GM04503 (cell line): Measurements from ENCODE around the gene CLEC20A.
"Not testable (repeated sequence)": the region's sequence is repeated elsewhere in the genome, so short reads cannot be mapped to it uniquely, and the experiment has no call there.

Source experiments
- DNase-seq: peaks from one replicate; pipeline ENCODE4 v3.0.0-alpha.2; 2012; ENCODE audit warnings: low read depth

Gene CLEC20A

DNA sequence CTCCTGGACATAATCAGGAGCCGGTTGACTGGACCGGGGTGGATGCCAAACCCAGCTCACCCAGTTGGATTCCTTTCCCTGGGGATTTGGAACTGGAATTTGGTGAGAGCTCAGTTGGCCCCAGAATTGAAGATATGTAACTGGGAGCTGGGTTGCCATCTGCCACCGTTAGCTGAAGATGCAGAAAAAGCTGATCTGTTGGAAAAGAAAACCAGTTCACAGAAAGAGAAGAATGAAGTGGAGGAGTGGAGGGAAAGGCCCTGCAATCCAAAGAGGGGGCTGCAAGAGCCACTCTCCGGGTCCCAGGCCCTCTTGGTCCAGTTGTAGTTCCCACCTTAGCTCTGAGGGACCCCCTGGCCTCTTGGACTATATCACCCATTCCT is 32.2 kb upstream of the CLEC20A start:
- no peak for DNase-seq

DNA sequence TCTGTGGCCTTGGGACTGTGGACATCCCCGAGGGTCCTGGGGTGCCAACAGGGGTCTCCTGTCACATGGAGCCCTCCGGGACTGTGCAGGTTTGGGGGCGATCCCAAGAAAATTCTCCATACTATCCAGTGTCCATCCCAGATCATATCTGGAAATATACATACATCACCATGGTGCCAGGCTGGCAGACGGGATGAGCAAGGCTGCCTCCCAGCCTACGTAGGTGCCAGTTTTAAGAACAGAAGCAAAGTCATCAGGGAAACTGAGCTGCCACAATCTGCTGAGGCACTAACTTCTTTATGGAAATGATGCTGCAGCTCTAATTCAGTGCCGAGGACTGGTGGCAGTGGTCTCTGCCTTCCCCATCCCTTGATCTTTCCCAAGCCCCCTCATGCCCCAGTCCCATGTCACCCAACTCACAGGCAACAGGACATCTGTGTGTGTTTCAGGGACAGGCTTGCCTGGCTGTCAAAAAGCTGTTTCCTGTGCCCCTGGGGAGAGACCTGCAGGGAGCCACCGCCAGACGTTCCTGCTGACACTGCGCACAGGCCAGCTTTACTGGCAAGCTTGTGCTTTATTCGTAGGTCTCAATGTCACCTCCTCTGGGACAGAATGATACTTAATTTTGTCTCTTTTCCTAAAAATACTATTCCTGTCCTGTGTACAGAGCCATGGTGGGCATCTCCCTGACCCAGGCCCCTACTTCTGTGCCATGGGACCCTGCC is 31.6 kb upstream of the CLEC20A start:
- no peak for DNase-seq

DNA sequence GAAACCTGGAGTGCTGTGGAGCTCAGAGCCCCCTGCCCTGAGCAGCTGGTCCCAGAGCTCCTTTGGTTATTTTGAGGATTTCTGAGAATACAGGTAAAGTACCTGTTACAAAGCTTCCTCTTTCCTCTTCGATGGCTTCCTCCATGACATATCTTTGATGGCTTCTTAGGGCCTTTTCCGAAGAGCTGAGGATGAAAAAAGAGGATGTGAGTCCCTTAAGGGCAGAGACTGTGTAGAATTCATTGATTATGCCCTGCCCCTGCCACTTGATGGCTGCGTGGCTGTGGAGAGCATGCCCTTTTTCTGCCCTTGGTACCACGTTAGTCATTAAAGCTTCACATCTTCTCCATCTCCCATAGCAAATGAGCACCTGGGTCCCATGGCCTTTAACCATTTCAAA is 30.4 kb upstream of the CLEC20A start:
- DNase-seq, result no peak

DNA sequence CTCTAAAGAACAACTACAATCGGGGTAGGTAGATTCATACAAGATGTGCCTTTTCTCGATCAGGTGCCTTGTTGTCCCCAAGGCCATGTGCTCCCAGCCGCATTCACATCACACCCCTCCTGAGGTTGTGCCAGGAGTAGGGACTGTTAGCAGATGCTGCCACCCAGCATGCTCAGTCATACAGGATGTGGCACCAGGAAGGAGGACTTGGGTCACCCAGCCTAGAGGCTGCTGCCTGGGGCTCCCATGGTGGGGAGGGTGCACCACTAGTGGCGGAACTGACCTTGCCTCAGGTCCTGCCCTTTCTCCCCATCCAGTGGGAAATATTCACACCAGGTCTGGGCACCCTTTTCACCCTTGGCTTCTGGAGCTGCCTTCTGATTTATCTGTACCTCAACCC is 24.5 kb upstream of the CLEC20A start:
- no peak for DNase-seq

DNA sequence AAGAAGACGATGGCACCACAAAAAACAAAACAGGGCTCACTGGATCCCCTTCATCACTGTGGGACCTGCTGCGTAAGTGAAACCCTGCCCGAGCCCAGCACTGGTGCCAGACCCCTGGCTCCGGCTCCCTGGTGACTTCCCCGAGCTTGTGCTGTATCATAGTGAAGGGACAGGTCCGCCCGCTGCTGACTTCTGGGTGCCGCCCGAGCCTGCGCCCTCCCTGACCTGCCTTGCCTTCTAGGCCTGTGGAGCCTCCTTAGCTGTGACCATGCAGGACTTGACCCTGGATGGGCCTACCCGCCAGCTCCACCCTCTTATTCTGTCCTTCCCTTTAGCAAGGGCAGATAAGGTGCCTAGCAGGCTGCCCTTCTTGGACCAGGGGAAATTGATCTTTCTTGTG is 24.0 kb upstream of the CLEC20A start:
- no peak for DNase-seq

DNA sequence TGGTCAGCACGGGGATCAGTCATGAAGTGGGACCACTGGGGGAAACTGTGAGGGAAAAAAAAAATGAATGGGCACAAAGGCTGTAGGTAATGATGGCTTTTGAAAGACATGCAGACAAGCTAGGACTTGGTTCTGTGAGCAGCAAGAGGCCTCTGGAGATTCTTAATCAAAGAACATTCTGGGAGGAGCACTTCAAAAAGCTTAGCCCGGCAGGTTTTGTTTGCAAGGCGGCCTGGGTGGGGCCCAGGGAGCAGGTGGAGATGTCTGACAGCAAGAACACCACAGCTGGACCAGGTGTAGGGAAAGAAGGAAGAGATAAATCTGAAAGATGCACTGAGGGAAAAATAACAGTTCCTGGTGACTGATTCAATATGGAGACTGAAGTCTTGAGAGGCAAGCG is 22.1 kb upstream of the CLEC20A start:
- no peak for DNase-seq

DNA sequence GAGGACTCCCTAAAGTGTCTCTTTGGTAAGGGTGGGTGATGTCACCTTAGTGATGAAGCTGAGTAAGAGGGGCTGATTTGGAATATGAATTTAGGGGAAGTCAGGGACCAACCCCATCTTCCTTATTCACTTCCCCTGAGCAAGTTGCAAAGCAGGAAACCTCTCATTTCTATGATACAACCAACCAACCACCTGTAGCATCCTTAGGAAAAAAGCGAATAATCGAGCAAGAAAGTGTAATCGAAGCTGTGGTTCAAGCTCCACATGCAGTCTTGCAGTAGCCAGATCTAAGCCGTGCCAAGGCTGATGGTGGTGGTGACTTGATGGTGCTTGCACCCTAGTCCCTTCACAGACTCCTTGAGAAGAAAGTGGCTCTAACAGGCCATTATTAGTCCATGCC is 19.3 kb upstream of the CLEC20A start:
- no peak for DNase-seq

DNA sequence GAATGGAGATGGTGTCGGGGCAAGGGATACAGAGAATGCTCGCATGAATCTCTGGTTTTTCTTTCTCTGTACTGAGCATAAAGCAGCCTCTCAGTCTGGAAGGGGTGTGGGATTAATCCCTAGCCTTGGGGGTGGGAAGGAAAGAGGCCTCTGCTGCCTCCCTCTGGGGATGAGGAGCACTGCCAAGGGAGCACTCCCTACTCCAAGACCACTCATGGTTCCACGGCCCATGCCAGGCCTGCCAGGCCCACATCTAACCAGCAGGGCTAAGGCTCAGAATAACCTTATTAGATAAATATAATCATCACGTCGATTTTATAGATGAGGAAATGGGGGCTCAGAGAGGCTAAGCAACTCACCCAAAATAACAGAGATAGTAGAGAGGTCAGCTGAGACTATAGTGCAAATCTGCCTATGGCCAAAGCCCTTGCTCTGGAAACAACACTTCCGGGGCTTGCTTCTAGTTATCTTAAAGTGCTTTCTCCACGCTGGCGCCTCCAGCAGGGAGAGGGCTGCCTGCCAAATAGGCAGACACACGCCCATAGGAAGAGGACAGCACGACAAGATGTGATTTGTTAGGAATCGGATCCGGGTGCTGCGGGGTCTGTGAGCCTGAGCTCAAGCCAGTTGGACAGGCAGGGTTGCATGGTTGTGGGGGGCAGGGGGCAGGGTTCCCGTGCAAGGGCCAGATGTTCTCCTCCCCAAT is 16.7 kb upstream of the CLEC20A start:
- peak; percentile 19 for DNase-seq

DNA sequence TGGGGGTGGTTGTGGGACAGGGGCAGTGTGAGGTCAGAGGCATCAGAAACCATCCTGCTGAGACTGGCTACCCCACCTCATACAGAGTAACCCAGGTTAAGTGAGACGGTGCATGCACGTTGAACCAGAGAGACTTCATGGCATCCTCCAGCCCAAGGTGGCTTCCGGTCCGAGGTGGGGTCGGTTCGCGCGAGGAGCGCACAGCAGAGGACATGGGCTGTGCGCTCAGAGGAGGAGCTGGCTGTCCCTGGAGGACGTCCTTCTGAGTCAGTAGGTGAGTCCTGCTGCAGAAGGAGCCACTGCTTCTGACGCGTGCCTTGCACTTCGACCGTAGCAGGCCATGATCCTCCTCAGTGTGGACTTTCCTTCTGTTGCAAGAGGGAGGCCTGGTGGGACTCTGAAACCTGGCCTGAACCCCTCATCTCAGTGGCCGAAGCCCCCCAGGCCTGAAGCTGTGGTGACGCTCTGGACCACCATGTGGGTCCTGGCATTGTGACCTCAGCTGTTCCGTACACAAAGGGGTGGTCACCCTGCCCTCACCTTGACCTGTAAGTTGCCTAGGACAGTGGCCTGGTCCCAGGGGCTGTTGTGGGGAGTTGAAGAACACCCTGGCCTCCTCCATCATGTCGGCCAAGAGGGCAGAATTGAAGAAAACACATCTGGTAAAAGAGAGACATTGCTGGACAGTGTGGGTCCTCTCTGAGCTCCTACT is 16.0 kb upstream of the CLEC20A start, which contains the start of gene TEX35:
Gene TEX35, plus strand, starts transcription at position 544 of the 712 bp plus-strand sequence. Its CDS starts 80 bp downstream, at position 624.
- DNase-seq, result no peak

DNA sequence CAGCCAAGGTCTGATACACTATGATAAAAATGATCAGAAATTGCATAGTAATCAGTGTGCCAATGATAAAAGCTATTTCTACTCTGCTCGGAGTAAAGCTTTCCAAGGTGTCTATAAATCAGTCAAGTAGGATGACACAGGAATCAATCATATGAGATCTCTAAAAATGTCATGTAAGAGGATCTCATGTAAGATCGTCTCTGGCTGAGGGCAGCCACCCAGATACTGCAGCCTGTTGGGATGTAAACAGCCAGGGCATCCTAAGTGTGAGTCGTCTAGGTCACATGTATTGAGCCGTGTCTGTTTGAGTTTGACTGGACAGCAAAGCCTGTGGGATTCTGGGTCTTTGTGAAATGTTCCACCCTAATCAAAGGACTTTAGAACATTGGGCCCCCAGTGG is 13.4 kb upstream of the CLEC20A start:
- no peak for DNase-seq

DNA sequence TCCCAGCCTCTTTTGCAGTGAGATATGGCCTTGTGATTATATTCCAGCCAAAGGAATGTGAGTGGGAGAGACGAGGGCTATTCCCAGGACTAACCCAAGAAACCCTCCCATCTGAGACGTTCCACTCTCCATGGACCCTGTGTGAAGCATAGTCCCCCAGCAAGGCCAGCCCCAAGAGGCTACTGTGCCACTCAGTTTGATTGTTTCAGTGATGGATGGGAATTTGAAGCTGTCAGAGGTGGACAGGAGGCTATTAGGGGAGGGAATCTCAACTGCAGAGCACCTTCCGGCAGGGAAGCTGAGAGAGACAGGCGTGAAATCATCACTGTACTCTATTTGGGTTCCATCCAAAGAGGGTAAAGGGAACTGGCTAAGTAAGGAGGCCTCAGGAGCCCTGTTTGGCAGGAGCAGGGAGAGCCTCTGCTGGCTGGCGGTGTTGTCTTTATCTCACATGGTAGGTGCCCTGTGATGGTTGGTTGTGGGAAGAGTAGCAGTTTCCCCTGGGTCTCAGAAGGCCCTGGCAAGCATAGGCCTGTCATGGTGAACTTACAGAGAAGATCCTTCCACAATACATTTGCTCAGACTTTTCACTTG is 12.7 kb upstream of the CLEC20A start:
- no peak for DNase-seq

DNA sequence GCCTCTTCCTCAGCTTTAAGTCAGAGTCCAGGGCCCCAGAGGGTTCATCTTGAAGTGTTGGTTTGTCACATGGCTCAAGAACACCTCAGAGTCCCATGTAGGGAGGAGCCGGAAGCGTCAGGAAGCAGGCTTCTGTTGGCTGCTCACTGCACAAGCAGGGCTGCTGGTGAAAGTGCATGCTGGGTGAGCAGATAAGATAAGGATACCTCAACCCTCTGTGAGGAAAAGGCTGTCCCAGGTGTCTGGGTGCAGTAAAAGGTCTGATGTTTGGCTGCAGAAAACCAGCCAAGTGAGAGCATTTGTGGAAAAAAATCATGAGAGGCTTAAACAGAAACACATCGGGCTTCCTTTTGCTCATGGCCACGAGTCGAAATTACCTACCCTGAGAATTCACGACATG is 9.9 kb upstream of the CLEC20A start:
- DNase-seq, result no peak

DNA sequence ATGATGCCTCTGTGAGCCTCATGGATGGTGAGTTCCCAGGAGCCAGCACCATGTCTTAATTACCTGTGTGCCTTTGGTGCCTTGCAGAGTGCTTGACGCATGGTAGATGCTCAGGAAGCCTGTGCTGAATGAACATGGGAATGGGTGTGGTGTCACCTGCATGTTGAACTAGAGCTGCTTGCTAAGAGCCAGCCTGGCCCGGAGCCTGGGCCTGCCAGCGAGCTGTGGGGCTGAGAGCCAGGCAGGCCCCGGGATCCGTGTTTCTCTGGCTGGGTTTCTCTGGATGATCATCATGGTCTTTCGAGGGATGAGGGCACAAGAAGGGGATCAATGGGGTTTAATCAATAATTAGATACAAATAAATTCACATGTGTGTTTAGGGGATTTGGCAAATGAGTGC is 9.4 kb upstream of the CLEC20A start:
- no peak for DNase-seq

DNA sequence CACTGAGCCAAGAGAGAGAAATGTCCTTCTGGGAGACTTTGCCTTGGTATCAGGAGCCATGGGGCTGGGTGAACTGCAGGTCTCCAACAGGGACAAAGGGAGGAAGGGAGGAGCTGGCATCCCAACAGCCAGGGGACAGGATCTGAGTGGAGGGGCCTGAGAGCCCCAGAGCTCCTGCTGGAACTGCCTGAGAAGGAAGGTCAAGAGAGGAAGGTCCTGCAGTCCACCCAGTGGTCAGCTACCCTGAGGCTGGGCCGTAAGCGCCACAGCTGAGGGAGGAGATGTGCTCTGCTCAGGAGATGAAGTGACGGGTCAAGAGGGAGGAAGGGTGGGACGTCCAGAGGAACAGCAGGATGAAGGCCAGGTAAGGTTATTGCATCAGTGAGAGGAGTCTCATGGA is 7.5 kb upstream of the CLEC20A start:
- DNase-seq, result no peak

DNA sequence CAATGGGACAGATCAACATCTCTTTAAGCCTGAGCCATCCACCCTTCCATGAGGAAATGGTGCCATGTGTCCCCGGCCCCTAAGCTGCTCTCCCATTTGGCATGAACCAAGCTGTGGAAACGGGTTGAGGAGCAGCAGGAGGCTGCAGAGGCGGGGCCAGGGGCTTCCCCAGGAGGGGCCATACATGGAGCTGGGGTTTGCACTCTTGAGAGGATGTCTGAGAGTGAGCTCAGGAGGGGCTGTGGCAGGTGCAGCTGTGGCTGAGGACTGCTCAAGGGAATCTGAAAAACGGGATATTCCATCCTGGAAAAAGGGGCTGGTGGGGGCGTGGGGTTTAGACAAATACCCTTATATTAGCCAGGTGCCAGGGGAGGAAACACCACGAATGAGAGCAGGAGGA is 7.1 kb upstream of the CLEC20A start:
- DNase-seq, result no peak

DNA sequence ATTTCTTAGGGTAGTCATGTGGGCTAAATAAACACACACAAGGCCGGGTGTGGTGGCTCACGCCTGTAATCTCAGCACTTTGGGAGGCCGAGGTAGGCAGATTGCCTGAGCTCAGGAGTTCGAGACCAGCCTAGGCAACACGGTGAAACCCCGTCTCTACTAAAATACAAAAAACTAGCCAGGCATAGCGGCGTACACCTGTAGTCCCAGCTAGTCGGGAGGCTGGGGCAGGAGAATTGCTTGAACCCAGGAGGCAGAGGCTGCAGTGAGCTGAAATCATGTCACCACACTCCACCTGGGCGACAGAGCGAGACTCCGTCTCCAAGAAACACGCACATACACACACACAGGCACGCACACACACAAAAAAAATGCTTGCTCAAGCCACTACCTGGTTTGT is 6.6 kb upstream of the CLEC20A start:
- not testable (repeated sequence) for DNase-seq

DNA sequence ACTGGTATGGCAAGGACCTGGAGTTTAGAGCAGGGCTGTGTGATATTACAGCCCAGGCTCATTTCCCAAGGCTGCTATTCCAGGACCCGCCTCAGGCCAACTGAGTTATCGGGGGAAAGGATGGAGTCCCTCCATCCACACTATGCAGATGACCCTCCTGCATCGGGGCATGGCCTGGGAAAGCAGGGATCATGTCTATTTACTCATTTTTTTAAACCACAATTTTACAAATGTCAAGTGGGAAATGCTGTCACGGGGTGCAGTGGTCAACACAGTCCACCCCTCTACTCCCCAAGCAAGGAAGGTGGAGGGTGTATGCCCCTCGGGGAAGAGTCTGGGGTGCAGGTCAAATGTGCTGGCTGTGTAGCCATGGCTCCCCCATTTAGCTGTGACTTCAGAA is 6.1 kb upstream of the CLEC20A start:
- no peak for DNase-seq

DNA sequence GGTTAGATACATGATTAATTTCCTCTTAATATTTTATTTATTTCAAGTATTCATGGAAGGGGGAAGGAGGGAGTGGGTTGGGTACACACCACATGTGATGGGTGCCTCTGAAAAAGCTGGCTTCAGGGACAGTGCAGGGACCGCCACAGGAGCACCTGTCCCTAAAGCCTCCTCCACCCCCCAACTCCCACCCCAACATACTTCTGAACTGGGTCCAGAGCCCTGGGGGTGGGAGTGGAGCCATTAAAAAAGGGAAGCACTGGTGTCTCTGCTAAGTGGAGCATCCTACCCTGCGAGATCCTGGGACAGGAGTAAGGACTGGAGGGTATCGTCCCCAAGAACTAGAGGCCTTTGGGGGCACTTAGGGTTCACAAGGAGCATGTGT is 5.6 kb upstream of the CLEC20A start:
- no peak for DNase-seq

DNA sequence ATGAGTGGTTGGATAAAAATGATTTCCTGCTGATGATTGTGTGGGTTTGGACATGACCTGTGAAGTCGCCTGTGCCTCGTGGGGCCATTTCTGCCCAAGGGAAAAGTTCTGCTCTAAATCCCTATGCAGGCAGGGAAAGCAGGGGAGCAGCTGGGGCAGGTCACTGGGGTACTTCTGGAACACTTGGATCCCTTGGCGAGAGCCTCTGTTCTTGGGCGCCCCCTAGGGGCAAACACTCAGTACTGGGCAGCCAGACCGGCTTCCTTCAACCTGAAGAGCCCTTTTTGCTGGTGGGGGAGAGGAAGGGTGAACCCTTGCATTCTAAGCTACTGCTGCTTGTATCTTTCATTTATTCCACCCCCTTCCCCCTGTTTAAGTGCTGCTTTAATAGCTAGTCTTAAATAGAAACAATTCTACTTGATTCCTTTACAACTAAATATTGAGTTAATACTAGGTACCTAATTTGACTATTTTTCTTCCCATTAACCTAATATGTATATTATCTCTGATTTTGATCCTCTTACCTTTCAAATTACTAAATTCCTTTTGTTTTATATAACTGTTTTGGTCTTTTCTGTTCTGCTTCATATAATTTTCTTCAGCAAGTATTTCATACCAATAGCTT is 5.1 kb upstream of the CLEC20A start:
- no peak for DNase-seq

DNA sequence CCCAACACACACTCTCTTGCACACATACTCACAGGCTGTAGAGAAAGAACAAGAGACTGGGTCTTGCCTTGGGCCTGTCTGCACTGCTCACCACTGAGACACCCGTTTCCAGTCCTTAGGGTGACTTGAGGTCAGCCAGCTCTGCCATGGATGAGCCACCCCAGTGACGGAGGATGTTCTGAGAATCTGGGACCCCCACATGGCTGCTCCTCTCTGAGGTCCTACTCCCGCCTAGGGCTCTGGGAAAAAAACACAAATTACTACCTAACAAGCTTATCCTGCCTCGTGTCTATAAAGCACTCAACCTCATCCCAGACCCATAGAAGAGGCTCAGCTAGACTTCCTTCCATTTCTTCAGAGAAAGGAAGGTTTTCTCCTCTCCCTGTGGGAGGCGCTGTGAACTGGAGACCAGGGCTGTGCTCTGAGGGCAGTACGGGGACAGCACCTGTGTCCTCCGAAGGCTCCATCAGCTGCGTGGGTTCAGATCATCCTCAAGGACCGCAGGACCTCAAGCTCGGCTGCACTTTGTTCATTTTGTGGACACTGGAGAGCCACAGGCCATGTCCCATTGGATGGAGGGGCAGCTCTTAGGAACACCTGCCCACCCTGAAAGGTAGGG is 4.3 kb upstream of the CLEC20A start:
- DNase-seq, result no peak

DNA sequence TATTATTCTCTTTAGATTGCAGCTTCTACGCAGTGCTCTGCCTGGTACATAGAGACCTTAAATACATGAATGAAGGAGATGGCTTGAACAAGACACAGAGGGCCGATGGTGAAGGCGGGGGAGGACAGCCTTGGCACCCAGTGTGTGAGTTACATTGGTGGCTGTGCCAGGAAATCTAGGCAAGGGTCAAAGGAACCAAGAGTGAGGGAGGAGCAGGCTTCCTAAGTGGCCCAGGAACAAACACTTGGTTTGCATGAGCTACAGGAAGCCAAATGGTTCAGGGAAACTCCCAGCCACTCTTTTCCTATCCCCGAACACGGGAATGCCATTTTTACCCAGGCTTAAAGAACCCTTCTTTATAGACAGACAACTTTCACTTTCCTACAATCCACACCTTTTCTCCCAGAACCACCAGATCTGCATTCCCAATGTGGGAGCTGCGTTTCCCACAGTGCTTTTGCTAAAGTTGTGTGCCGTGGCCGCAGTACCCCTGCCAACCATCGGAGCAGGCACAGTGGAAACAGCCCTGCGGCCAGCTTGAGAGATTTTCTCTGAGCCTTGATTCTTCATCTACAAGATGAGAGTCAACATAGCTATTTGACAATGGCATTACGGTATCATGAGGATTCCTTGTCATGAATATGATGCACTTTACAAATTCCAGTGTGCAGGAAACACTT is 3.5 kb upstream of the CLEC20A start:
- no peak for DNase-seq
